GM12892 (cell line): ENCODE measurements around the gene EPSTI1. TPM values are rescaled to one million over a fixed set of nuclear protein-coding genes. Genes with fewer than 3 reads are reported as not detected.
"Not testable (repeated sequence)": the region's sequence is repeated elsewhere in the genome, so short reads cannot be mapped to it uniquely, and the experiment has no call there.

Experiments
- DNase-seq: peaks from one replicate; pipeline ENCODE4 v3.0.0; 2011; ENCODE audit not compliant: insufficient read length
- FAIRE-seq: peaks from 2 replicates; lab custom pipeline; 2011; peaks lifted over from hg19 to GRCh38; lab: Jason Lieb, UNC
- POLR2A ChIP-seq: IDR thresholded peaks from 2 replicates; pipeline ENCODE4 v1.6.1; 2011; ENCODE audit warnings: low read depth, low read length, control low read depth
- POLR2AphosphoS5 ChIP-seq: IDR thresholded peaks from 2 replicates; pipeline ENCODE4 v1.6.1; 2011; ENCODE audit warnings: low read depth, low read length, control low read depth
- TAF1 ChIP-seq: IDR thresholded peaks from 2 replicates; pipeline ENCODE4 v1.6.1; 2011; ENCODE audit warnings: low read depth, mild to moderate bottlenecking, control low read depth, low read length, borderline replicate concordance
- polyA plus RNA-seq: library from polyadenylated mRNA; unstranded; fragments of >200 nt; gene quantifications from one replicate; pipeline ENCODE4 v1.2.1, GENCODE V29; 2012; ENCODE audit warnings: missing spikeins, inconsistent platforms; ENCODE audit not compliant: missing spikeins

EPSTI1 gene, protein sequence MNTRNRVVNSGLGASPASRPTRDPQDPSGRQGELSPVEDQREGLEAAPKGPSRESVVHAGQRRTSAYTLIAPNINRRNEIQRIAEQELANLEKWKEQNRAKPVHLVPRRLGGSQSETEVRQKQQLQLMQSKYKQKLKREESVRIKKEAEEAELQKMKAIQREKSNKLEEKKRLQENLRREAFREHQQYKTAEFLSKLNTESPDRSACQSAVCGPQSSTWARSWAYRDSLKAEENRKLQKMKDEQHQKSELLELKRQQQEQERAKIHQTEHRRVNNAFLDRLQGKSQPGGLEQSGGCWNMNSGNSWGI
- 25.9 TPM for polyA plus RNA-seq

DNA sequence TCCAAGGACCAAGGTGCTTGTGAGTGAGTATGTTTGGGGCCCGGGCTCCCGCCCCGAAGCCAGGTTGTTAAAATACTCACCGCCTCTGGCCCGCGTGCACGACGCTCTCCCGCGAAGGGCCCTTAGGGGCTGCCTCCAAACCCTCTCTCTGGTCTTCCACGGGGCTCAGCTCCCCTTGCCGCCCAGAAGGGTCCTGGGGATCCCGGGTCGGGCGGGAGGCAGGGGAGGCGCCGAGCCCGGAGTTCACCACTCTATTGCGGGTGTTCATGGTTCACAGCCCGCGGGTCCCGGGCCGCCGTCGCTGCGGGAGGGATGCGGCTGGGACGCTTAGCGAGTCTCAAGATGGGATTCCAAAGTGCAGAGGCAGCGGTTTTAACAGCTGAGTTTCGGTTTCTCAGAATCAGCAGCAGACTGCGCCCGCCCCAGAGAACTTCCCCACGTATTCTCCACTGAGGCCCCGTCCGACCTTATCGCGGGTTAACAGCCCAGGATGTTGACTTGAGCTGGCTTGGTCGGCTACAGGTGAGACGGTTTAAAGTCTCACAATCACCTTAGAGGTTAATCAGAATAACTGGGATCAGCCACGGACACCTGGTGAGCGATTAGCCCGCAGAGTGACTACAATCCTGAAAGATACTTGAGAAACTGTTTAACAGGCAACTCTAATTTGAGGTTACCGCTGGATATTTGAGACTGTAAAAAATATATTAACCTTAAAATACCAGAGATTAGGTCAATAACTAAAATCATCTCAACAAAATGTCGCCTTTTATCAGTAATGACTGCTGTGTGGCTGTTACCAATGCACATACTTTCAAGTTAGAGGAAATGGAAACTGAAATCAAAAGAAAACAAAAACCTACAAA is at the start of gene EPSTI1:
Gene EPSTI1, minus strand, starts transcription at position 344 of the 866 bp plus-strand sequence. Its CDS starts 76 bp downstream, at position 268.
- FAIRE-seq: peak; percentile 95
- peak; percentile 51 for DNase-seq

DNA sequence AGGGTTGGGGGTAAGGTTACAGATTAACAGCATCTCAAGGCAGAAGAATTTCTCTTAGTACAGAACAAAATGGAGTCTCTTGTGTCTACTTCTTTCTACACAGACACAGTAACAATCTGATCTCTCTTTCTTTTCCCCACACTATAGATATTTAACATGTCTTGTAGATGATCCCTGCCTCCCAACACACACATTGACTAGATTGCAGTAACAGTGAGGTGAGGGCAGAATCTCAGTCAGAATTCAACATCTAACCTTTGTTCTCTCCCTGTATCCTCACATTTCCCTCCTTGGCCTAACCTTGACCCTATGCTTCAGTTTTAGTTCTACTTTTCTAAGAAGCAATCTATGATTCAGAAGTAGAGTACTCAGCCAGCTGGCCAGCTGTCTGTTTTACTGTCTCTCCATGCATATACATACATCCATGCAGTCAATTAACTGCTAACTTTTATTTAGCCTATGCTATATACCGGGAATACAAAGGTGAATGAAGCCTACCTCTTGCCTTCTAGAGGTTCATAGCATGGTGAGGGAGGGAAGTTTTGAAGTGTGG is 49.4 kb upstream of the EPSTI1 start:
- peak; percentile 88 for FAIRE-seq
- TF ChIP-seq POLR2A (no peak), TAF1 (no peak), POLR2AphosphoS5 (no peak)

More for the DNA sequence above, at the start of gene EPSTI1:
- TF ChIP-seq POLR2A (peak; percentile 76), POLR2AphosphoS5 (peak; percentile 68; the same call in 1 of the 2 replicates), TAF1 (peak; percentile 56; the same call in 1 of the 2 replicates)

DNA sequence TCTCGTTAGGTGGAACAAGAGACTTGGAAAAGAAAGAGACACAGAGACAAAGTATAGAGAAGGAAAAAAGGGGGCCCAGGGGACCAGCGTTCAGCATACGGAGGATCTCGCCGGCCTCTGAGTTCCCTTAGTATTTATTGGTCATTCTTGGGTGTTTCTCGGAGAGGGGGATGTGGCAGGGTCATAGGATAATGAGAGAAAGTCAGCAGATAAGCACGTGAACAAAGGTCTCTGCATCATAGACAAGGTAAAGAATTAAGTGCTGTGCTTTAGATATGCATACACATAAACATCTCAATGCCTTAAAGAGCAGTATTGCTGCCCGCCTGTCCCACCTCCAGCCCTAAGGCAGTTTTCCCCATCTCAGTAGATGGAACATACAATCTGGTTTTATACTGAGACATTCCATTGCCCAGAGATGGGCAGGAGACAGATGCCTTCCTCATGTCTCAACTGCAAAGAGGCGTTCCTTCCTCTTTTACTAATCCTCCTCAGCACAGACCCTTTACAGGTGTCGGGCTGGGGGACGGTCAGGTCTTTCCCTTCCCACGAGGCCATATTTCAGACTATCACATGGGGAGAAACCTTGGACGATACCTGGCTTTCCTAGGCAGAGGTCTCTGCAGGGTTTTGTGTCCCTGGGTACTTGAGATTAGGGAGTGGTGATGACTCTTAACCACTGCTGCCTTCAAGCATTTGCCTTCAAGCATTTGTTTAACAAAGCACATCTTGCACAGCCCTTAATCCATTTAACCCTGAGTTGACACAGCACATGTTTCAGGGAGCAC is 48.7 kb upstream of the EPSTI1 start:
- FAIRE-seq, DNase-seq: not testable (repeated sequence)

More for the DNA sequence above, 49.4 kb upstream of the EPSTI1 start:
- DNase-seq: no peak

DNA sequence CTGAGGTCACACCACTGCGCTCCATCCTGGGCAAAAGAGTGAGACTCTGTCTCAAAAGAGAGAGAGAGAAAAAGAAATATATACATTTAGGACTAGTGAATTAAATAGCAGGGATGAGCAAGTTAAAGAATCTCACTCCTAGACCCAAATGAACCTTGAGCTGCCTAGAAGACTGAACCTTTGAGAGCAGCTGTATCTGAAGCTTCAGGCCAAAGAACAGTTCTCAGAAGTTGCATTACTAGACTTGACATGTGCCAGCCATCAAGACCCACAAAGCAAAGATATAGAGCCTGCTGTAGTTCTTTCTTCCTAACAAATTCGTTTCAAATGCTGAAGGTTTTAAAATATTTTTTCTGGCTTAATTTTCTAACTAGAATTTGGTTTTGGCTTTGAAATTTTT is 47.9 kb upstream of the EPSTI1 start:
- no peak for TF ChIP-seq TAF1
- TF ChIP-seq POLR2AphosphoS5: no peak
- TF ChIP-seq POLR2A: no peak
- FAIRE-seq: no peak
- DNase-seq: no peak

DNA sequence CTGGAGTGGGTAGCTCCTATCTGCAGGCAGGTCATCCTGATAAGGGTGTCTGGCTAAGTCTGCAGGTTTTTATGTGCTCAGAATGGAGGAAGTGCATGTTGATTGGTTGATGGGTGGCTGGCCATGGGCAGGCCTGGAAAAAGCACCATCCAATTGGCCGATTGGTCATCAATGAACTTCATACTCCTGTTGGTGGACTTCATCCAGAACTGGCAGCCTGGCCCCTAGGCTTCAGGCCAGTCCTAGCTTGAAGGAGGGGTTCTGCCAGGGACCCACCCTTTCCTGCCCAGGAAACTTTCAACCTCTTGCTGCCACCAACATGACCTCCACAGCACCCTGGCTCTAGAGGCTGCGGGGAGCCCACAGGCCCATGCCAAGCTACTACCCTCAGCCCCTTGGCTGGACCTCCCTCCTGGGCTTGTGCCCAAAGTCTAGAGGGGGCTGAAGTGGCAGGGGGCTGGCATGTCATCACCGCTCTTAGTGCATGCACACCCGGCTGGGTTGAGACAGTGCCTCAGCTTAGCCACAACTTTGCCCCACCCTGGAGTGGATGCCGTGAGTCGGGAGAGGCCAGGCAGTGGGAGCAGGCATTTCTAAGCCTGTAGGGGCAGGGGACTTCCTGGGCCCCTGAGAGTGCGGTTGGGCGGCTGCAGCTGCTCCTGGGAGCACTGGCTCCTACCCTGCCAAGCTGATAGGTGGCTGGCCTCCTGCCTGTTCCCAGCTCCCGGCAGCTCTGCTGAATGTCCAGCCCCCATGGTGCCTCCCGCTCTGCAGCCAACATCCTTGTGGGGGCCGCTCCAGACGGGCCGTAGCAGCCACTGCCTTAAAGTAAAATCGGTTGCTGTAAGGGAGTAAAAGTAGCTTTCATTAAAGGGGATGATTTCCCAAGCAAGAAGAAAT is 44.6 kb upstream of the EPSTI1 start:
- FAIRE-seq: no peak
- DNase-seq: no peak
- no peak for TF ChIP-seq POLR2AphosphoS5
- TF ChIP-seq POLR2A: no peak
- TF ChIP-seq TAF1: no peak

DNA sequence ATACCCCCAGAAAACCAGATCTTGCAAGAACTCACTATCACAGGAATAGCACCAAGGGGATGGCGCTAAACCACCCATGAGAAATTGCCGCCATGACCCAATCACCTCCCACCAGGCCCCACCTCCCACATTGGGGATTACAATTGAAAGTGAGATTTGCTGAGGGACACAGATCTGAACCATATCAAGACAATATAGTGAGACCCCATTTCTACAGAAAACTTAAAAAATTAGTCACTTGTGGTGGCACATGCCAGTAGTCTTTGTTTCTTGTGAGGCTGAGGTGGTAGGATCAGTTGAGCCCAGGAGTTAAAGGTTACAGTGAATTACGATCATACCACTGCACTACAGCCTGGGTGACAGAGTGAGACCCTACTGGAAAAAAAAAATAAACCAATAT is 41.0 kb upstream of the EPSTI1 start:
- no peak for DNase-seq
- FAIRE-seq: no peak
- TF ChIP-seq POLR2AphosphoS5 (no peak), TAF1 (no peak), POLR2A (no peak)

DNA sequence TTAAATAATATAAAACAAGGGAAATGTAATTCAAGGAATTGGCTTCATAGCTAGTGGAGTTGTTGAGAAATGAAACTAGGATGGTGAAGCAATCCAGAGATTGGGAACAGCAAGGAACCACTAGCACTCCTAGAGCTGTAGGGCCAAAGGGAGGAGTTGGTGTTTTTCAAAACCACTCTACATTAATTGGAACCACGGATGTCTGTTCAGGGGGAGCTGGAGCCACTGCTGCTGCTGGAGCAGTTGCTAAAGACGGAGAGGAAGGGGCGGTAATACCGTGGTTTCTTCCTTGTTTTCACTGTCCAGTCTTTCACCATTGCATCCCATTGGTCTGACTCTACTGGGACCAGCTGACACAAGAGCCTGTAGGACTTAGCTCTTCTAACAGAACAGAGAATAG is 39.8 kb upstream of the EPSTI1 start:
- no peak for FAIRE-seq
- no peak for TF ChIP-seq TAF1
- no peak for TF ChIP-seq POLR2A
- TF ChIP-seq POLR2AphosphoS5: no peak
- no peak for DNase-seq

DNA sequence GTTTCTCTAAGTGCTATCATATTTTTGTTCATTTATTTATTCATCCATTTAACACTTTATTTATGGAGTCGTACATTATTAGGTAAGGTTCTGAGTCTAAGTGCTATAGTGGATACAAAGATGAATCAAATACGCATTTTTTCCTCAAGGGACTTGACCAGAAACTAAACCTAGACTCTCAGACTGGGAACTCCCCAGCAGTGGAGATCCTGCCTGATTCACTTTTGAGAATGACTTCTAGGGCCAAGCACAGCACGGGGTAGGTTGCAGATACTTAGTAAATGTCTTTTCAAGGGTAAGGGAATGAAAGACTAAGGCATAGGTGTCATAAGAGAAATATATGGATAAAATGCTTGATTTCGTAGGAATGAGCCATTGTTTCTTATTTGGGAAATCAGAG is 38.5 kb upstream of the EPSTI1 start:
- no peak for DNase-seq
- FAIRE-seq: peak; percentile 86
- no peak for TF ChIP-seq POLR2A
- no peak for TF ChIP-seq POLR2AphosphoS5
- TF ChIP-seq TAF1: no peak

DNA sequence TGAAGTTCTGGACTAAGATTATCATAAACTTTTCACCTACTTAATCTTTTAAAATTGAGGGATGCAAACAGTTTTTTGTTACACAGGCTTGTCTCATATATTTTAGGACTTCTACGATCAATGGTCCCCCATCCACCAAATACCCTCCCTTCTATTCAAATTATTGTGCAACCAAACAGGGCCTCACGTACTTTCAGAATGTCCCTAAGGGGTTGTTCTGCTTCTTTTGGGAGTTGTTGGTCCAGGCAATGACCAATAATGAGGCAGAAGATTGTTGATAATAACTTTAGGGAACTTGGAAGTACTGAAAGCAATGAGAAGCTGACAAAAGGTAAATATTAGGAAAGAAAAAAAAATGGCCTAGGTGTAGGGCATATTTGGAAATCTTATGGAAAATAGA is 34.2 kb upstream of the EPSTI1 start:
- no peak for DNase-seq
- TF ChIP-seq TAF1 (no peak), POLR2A (no peak), POLR2AphosphoS5 (no peak)

More for the DNA sequence above, 34.2 kb upstream of the EPSTI1 start:
- no peak for FAIRE-seq
